Upper lobe of left lung (tissue), 4 donors: Measurements from ENCODE around the gene RALGDS.

Experiments
- EP300 ChIP-seq, 4 donors: sonication (generic); formaldehyde crosslinking; IDR thresholded peaks; one replicate each; pipeline ENCODE4 v1.5.1; 2017; ENCODE audit warnings: antibody characterized with exemption in 4 of 4, control low read depth in 2 of 4
- POLR2A ChIP-seq, 4 donors: fragments of 450-650 bp; IDR thresholded peaks; one replicate each; pipeline ENCODE4 v1.5.1; 2016 to 2017; ENCODE audit warnings: antibody characterized with exemption in 4 of 4, mild to moderate bottlenecking in 2 of 4
- POLR2AphosphoS5 ChIP-seq, 2 donors: sonication (generic); formaldehyde crosslinking; IDR thresholded peaks; one replicate each; pipeline ENCODE4 v1.5.1; 2017; ENCODE audit warnings: antibody characterized with exemption in 2 of 2
- TF ChIP-seq, protein P1 (sequence below), 6 experiments: fragments of 450-650 bp in 4 of 6; fragments of 200-600 bp in 2 of 6; sonication (generic) in 2 of 6; IDR thresholded peaks; one replicate each; pipeline ENCODE4 v1.5.1; 2016 to 2019; ENCODE audit warnings: antibody characterized with exemption in 6 of 6

DNA sequence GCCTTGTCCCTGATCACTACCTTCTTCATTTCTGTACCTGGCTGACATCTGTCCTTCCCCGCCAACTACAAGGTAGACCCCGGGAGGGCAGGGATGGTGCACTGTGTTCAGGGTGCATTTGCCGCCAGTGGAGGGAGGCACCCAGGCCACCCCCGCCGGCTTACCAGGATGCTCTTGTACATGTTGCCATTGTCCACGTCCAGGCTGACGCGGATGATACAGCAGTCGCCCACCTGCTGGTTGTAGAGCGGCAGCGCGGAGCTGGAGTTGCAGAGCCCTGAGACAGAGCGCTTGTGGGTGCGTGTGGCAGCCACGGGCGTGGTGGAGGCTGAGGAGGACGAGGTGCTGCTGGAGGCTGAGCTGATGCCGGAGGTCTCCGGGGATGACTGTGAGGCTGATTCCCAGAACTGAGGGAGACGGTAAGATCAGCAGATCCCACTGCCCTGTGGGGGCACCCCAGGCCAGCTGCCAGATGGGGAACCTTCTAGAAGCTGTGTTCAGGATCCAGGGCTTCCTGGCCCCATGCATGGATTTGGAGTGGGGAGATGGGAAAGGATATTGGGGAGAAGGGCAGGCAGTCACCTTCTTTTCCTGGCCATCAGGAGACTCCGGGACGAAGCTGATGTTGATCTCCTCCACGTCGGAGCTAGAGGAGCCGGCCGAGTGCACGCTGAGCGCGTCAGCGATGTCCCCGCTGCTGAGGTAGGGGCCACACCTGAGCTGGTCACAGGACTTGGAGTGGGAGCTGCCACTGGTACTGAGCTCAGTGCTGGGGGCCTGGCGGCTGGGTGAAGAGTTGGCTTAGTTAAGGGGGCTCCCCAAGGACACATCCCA is 19.5 kb downstream of the RALGDS start:
- no peak for TF ChIP-seq POLR2AphosphoS5 (IDR thresholded peaks at IDR 0.05)
- TF ChIP-seq POLR2A (IDR thresholded peaks at IDR 0.05): no peak
- TF ChIP-seq, protein P1, sequence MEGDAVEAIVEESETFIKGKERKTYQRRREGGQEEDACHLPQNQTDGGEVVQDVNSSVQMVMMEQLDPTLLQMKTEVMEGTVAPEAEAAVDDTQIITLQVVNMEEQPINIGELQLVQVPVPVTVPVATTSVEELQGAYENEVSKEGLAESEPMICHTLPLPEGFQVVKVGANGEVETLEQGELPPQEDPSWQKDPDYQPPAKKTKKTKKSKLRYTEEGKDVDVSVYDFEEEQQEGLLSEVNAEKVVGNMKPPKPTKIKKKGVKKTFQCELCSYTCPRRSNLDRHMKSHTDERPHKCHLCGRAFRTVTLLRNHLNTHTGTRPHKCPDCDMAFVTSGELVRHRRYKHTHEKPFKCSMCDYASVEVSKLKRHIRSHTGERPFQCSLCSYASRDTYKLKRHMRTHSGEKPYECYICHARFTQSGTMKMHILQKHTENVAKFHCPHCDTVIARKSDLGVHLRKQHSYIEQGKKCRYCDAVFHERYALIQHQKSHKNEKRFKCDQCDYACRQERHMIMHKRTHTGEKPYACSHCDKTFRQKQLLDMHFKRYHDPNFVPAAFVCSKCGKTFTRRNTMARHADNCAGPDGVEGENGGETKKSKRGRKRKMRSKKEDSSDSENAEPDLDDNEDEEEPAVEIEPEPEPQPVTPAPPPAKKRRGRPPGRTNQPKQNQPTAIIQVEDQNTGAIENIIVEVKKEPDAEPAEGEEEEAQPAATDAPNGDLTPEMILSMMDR (IDR thresholded peaks at IDR 0.05): no peak
- no peak for TF ChIP-seq EP300 (IDR thresholded peaks at IDR 0.05)
